HL-60 (cell line): ENCODE results near the gene XRCC4.

ENCODE experiments used
- DNase-seq, 2 experiments: peaks; one replicate each; pipeline ENCODE4 v3.0.0-alpha.2; 2010 to 2020; ENCODE audit warnings: low read depth in 1 of 2, low spot score in 1 of 2
- H3K27ac ChIP-seq: fragments of 250-450 bp; sonication (Bioruptor Pico); replicated peaks from 2 replicates; pipeline ENCODE4 v1.5.1; 2020; ENCODE audit warnings: mild to moderate bottlenecking, moderate library complexity
- H3K27me3 ChIP-seq: fragments of 250-450 bp; sonication (Bioruptor Pico); 2 replicates; pipeline ENCODE4 v1.5.1; 2021; ENCODE audit warnings: mild to moderate bottlenecking, moderate library complexity; ENCODE audit not compliant: insufficient read depth, poor library complexity, severe bottlenecking
- H3K4me3 ChIP-seq: replicated peaks from 2 replicates; pipeline ENCODE4 v1.5.1; 2011; ENCODE audit warnings: mild to moderate bottlenecking, control low read depth, low read length; ENCODE audit not compliant: insufficient read depth
- CTCF ChIP-seq: IDR thresholded peaks from one replicate; pipeline ENCODE4 v1.5.1; 2011; ENCODE audit warnings: low read length, control low read depth, inconsistent platforms; ENCODE audit not compliant: insufficient read depth
- GABPA ChIP-seq: IDR thresholded peaks from 2 replicates; pipeline ENCODE4 v1.6.1; 2012; ENCODE audit warnings: low read depth
- POLR2AphosphoS5 ChIP-seq: IDR thresholded peaks from 2 replicates; pipeline ENCODE4 v1.6.1; 2012; ENCODE audit warnings: low read depth
- REST ChIP-seq: IDR thresholded peaks from 2 replicates; pipeline ENCODE4 v1.6.1; 2012; ENCODE audit warnings: low read depth; ENCODE audit not compliant: insufficient replicate concordance
- SPI1 ChIP-seq: IDR thresholded peaks from 2 replicates; pipeline ENCODE4 v1.6.1; 2012; ENCODE audit warnings: low read depth, mild to moderate bottlenecking, borderline replicate concordance

The XRCC4 gene

GRCh38 chr5:83331842-83332241 lies 254.5 kb downstream of the XRCC4 start:
- Histone ChIP-seq H3K4me3 (no peak overlapping the region), H3K27me3 (no peaks in the 10 kb centered on the region), H3K27ac (no peak overlapping the region)
- DNase-seq: no peak
- no peak for TF ChIP-seq POLR2AphosphoS5
- no peak for TF ChIP-seq SPI1
- no peak for TF ChIP-seq CTCF
- no peak for TF ChIP-seq GABPA
- TF ChIP-seq REST: no peak

- TF ChIP-seq POLR2AphosphoS5 (no peak), SPI1 (no peak), REST (no peak), GABPA (no peak), CTCF (no peak)
- no peak for DNase-seq
- Histone ChIP-seq H3K27me3 (no peaks in the 10 kb centered on the region), H3K27ac (no peak overlapping the region), H3K4me3 (no peak overlapping the region)
These were observed 260.2 kb downstream of the XRCC4 start for GRCh38 chr5:83337453-83338035.

- no peak overlapping the region for H3K27ac ChIP-seq
These were observed 263.2 kb downstream of the XRCC4 start for GRCh38 chr5:83340511-83340918.

More at GRCh38 chr5:83340511-83340918, 263.2 kb downstream of the XRCC4 start:
- Histone ChIP-seq H3K27me3 (no peaks in the 10 kb centered on the region), H3K4me3 (no peak overlapping the region)
- no peak for TF ChIP-seq POLR2AphosphoS5
- TF ChIP-seq GABPA: no peak
- no peak for TF ChIP-seq REST
- no peak for TF ChIP-seq SPI1
- TF ChIP-seq CTCF: no peak
- DNase-seq: no peak
